HG03280 (cell line): ENCODE data around the gene SPECC1L.
A peak's percentile ranks its signal among the peaks of the same experiment; 100 is the strongest.

Experiments used
- ATAC-seq: cut with Tn5 transposase; IDR thresholded peaks from one replicate; pipeline ENCODE4 v1.9.1; 2021; ENCODE audit warnings: mild to moderate bottlenecking, moderate library complexity; ENCODE audit not compliant: unreplicated experiment

The SPECC1L gene

DNA sequence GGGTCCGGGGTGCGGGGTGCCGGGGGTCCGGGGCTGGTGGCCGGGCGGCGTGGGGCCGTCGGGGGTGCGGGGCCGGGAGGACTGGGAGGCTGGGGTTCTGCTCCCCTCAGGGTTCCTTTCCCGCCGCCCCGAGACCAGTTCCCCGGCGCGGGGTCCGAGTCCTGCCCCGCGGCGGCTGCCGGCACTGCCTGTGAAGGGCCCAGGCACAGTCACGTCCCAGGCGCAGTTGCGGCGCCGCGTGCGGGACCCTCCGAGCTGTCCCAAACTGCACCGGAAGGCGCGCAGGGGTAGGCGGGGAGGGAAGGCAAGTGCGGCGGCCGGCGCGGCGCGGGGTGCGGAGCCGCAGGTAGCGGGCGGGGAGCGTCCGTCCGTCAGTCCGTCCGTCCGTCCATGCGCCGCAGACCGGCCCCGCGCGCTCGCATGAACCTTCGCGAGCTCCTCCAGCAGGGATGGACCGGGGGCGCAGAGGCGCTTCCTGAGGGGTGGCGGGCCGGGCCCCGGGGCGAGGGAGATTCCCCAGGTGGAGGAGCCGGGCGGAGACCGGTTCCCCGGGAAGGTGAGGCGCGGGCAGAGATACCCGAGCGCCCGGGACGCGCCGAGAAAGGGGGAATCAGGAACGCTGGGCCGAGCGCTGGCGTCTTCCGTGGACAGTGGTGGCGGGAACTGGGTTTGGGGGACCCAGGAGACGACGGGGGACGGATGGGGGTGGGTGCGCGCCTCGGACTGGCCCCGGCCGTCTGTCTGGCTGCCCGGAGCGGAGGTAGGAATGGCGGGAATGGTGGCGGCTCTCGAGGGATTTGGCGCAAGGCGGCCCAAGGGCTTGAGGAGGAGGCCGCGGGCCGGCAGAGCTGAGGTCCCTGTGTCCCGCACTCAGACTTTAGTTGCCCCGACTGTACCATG is 153.6 kb downstream of the SPECC1L start:
- ATAC-seq = no peak

DNA sequence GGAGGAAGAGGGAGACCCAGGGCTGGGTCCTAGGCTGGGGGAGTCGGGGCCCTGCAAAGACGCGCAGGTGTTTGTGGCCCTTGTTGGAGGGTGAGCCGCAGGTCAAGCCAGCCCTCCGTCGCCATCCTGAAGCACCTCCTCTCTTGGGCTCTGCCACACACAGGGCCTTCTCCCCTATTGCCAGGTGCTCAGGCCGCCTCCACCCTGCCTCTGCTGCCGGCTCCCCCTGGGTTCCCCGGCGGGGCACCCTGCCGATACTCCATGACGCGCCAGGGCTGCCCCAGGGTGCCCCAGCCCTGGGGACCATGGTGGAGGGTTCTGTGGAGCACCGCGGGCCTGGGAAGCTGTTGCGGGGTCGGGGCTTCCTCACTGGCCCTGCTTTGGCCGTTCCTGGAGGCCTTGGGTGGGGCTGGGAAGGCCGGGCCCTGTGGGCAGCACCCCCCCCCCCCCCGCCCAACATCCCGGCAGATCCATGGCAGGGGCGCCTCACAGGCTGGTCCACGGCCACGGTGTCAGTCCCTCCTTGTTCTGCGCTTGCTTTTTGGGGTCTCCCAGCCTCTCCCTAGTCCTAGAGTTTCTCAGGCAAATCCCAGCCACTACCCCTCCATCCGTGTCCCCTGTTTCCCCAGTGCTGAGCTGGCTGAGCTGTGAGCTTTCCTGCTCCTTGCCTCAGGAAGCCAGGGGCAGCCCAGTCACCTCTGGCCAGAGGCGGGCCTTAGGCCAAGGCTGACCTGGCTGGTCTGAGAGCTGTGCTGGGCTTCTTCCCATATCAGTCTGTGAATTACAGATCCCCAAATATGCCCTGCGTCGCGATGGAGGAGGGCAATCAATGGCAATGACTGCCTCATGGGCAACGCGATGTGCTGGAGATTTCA is 154.5 kb downstream of the SPECC1L start:
- no peak for ATAC-seq

DNA sequence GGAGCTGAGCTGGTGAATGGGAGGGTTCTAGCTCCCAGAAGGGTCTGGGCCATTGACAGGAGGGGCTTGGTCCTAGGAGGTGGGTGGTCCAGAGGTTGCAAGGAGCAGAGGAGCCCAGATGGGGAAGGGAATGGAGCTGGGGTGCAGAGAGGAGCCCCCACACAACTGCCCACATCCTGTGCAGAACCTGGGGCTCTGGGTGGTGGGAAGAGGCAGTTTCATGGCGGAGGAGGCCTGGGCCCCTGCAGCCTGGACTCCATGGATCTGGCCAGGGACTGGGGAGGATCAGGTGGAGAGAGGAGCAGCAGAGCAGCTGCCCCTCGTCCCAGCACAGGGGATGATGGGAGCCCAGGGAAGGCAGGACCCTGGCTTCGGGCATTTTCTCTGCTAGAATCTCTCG is 155.8 kb downstream of the SPECC1L start:
- no peak for ATAC-seq

DNA sequence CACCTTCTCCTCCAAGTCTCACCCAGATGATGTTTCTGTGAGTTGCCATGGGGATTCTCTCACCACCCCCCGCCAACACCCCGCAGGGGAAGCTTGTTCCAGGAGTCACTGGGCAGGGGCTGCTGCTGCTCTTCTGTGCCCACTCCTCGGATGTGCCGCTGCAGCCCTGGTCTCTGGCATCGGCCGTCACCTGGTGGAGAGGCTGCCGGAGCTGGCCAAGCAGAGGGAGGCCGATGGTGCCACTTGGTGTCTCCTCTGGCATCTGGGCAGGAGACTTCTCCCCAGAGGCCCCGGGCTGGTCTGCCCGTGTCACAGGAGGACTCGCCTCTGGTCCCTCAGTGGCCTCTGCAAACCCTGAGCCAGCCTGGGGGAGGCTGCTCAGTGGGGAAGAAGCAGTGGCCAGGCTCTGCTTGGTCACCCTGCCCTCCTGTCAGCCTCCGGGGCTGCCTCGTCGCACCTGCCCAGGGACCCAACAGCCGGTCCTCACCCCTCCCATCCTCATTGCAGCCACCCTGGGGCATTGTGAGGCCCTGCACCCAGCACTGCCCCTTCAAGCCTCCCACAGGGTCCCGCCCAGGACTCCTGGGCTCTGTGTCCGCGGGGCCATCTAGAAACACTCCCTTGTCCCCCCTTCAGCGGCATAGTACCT is 156.3 kb downstream of the SPECC1L start:
- no peak for ATAC-seq

DNA sequence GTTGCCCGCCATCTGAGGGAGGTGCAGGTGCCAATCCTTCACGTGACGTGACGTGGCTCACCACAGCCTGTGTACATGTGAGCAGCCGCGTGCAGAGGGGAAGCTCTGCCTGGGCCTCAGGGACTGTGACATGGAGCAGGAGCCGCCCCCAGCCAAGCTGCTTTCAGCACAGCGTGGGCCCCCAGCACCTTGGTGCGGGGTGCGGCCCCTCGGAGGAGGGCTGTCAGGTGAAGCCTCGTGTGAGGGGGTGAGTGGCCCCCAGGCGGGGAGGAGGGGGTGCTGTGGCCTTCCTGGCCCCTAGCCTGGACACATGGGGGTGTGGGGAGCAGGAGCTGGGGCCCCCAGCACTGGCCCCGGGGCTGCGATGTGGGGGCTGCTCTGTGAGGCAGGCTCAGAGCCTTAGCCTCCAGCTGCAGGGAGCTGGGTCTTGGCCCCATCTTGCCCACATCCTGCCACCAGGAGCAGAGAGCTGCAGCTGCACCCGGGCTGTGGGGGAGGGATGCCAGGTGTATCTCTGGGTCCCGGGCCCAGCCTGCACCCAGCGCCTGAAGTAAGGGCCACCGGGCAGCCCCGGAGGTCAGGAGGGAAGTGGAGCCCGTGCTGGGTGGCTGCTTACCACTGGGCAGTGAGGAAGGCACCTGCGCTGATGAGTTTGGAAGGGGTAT is 157.0 kb downstream of the SPECC1L start, which contains the start of gene ADORA2A:
ADORA2A (plus strand) TSS at position 100 of the 665 bp plus-strand sequence. CDS start 5,806 bp downstream, outside the sequence.
- ATAC-seq = peak; percentile 52

DNA sequence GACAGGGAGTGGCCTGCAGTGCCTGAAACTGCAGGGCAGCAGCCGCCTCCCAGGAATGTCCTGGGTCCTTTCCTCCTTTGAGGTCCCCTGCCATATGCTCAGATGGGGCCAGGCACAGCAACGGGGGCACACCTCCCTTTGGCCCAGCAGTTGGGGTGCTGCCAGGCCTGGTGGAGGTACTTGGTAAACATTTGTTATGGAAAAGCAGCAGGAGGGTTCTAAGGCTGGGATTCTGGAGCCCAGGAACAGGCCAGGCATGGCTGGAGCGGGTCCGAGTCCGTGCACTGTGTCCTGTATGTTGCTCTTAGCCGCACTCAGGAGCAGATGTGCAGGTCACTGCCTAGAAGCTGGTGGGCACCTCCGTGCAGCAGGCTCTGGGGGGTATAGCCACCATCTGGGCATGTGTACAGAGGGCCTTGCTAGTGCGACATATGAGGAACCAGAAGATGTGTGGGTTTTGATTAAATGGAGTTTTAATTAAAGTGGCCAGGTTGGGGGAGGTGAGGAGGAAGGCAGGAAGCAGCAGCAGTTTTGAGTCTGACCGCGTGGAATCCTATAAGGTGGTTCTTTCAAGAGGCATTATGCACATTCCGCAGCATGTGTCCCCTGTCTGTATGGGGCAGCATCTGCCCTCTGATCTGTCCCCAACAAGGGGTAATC is 158.2 kb downstream of the SPECC1L start:
- ATAC-seq = no peak

DNA sequence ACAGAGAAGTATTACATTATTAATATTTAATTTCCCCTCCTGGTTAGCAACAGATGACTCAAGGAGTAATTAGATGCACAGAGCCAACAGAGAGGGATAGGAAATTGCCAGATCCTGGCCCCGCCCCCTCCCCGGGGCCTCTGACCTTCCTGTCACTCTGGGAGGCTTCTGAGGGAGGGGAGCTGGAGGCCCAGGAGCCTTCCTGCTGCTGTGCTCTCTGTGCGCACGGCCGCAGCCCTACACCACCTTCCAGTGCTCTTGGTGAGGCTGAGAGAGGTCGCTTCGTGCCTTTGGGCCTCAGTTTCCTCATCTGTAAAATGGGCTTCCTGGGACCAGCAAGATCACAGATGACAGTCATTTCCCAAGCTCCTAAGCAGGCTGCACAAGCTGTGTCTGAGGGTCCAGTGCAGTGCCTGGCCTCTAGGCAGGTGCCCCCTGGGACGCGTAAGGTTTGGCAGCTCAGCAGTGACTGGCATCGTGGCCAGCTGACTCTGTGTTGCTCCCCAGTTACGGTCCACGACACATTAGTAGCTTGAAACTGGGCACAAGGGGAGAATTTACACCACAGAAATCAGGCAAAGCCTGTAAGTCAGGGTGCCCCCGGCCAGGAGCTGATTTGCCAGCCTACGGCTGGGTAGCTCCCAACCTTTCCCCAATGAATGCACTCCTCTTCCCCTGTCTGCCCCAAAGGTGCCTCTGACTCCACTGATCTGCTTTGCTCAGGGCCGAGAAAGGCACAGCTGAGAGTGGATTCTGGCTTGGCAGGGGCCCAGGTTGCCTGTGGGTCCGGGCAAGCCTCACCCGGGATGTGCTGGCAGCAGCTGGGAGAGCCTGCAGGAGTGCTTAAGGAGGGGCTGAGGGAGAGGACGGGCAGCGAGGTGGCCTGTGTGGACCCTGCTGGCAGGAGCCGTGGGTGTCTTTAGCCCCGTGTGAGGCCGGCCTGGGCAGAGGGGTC is 159.1 kb downstream of the SPECC1L start:
- no peak for ATAC-seq

DNA sequence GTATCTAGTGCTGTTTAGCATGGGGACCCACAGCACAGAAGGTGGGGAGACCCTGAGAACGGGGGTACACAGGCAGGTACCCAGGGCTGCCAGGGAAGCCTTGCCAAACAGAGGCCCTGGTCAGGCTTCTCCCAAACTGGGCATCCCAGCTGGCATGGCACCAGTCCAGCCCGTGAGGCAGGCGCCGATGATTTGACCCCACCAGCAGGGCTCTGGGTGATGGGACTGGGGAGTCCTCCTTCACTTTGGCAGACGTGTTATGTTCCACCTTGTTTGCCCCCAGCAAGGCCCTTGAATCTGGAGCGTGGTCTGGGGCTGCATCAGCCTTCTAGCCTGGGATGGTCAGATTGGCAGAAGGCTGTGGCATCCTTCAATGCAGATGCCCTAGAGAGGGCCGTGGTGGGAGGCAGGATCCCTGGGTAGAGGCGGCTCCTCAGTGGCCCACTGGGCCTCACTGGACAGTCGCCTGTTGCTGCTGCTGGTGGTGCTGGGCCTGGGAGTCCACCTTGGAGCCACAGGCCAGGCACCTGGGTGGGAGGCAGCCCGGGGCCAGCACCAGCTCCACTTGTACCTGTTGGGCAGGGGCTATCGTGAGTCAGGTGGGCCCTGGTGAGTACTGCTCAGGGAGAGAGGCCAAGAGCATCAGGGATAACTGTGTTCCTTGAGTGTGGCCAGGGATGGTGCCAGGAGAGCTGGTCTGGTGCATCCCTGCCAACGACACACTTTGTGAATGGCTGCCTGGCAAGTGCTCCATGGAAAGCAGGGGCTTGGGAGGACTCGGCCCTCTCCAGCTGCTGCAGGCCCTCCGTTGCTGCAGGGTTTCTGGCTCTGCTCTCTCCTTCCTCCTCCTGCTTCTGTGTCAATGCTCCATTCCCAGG is 160.0 kb downstream of the SPECC1L start:
- ATAC-seq = no peak

DNA sequence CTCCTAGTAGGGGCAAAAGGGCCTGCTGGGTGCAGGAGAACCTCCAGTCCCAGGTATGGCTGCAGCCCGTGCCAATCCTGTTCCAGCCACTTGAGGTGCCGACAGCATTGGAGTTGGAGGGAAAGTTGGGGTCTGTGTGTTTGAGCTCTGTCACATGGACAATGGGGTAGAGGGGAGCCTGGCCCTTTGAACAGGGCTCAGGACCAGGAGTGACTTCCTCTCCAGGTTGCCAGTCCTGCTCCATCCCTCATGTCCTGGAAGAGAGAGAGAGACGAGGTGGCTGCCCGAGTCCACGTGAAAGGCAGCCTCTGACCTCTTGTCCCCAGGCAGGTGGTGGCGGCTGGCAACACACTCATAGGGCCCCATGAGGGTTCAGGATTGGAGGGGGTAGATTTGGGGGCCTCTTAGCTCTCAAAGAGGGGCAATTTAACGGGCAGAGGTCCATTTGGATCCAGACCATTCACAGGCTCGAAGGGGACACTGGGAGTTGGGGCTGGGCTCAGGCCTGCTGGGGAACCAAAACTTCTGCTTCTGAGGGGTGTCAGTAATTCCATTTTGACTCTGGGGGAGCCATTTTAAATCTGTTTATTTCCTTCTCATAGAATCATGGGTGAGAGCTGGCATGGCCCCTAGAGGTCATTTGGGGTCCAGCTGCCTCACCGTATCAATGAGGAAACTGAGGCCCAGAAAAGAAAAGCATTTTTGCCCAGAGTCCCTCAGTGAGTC is 160.8 kb downstream of the SPECC1L start:
- no peak for ATAC-seq

DNA sequence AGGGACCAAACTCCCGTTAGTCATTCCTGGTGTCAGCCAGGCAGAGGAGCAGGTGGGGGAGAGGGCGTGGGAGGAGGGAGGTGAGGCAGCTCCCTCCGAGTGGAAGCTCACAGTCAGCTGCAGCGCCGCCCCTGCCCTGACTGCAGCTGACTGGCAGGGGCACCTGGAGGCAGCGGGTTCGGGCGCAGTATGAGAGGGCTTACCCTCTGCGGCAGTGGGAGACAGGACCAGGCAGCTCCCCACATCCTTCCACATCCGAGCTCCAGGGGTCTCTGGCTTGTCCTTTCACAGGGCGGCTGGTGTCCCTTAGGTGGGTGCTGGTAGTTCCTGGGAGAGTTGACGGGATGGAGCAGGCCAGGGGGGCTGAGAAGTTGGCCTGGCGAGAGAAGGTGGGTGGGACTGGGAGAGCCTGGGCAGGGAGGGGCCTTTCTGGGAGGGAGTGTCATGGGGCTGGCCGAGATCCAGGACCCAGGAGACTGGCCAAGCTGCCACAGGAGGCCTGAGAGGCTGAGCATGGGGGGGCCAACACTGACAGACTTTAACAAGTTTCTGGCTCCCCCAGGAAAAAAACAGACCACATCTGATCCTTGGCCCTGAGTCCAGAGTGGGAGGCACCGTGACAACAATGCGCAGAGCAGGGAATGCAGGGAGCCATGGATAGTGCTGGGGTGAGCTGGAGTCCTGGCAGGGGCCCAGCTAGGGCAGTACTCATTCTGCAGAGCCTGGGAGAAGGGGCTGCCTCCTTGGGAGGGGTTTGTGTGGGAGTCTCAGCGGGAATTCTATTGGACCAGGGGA is 161.6 kb downstream of the SPECC1L start:
- ATAC-seq = no peak

DNA sequence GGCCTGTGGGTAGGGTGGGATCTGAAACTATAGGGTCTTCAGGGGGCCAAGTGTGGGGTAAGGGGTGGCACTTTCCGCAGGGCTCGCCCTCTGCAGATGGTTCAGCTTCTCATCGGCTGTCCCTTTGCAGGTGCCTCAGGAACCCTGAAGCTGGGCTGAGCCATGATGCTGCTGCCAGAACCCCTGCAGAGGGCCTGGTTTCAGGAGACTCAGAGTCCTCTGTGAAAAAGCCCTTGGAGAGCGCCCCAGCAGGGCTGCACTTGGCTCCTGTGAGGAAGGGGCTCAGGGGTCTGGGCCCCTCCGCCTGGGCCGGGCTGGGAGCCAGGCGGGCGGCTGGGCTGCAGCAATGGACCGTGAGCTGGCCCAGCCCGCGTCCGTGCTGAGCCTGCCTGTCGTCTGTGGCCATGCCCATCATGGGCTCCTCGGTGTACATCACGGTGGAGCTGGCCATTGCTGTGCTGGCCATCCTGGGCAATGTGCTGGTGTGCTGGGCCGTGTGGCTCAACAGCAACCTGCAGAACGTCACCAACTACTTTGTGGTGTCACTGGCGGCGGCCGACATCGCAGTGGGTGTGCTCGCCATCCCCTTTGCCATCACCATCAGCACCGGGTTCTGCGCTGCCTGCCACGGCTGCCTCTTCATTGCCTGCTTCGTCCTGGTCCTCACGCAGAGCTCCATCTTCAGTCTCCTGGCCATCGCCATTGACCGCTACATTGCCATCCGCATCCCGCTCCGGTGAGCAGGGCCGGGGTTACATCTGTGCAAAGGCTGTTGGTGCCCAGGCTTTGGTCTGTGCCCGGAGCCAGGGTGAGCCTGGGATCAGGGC is 162.6 kb downstream of the SPECC1L start:
- no peak for ATAC-seq

DNA sequence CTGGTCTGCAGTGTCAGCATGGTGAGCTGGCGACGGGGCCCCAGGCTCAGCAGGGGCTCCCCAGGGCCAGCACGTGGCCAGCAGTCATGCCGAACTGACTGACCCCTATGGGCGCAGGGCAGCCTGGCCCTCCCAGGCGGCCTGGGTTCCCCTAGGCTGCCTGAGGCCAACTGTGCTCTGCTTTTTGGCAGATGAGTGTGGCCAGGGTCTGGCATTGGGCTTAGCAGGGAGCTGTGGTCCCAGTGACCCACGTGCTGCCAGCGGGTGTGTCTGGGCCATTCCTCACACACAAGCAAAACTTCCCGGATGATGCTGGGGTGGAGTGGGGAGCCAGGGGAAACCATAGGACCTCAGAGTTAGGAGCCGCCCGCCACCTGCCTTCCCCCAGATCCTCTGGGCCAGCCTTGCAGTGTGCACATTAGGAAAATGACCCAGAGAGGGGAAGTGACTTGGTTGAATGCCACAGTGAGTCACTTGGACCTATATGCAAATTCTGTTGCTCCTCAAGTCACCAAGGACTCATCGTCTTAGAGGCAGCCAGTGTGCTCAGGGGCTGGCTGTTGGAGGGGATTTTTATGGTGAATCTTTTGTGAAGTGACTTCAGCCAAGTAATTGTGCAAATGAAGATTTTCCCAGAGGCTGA is 163.3 kb downstream of the SPECC1L start:
- peak; percentile 59 for ATAC-seq

DNA sequence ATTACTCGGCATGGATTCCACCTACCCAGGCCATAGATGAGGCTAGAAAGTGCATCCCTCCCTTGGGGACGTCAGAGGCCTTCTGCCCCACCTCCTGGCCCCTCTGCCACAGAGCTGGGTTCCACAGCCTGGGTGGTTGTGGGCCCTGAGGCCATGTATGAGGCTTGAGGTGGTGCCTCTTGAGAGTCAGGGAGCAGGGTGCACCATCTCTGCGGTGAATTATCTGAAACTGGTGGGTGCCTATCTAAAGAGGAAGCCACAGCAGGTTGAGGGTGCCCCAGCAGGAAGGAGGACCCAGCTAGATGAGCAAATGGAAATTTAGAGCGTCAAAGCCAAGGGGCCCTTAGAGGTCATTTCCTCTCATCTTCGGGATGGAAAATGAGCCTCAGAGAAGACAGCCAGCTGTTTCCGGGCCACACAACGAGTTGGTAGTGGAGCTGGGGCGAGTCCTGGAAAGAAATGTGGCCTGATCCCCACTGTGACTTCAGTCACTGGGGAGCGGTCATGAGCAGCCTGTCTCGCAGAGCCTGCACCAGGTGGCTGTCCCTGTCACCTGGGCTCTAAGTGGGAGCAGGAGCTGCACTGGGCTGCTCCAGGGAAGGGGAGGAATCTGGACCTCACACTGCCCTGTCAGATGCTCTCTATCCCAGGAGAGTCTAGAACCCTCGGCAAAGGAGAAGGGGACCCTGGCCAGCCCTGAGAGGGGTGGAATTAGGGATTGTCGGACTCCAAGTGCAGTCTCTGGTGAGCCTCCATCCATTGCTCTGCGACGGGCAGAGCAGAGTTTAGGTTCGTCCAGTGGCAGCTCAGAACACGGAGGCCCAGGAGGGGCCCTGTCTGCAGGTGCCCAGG is 164.1 kb downstream of the SPECC1L start:
- peak; percentile 45 for ATAC-seq

DNA sequence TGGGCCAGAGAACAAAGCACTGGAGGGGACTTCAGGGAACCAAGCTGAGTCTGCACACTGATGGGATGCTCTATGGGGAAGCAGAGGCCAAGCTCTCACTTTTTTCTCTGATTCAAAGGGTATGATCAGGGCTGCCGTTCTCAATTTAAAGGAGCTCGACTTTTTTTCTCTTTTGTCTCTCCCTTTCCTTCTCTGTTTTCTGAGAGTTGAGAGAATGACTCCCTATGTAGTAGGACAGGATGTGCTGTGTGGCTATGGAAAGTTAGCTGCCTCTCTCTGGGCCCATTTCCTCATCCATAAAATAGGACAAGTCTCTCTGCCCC is 164.7 kb downstream of the SPECC1L start:
- ATAC-seq = no peak
